ENCODE data around the gene DDX56. TPM values are rescaled to one million over a fixed set of nuclear protein-coding genes. Genes with fewer than 3 reads are reported as not detected.

The DDX56 gene
- polyA plus RNA-seq, 2 donors, result 50.1 to 84.0 TPM

DNA sequence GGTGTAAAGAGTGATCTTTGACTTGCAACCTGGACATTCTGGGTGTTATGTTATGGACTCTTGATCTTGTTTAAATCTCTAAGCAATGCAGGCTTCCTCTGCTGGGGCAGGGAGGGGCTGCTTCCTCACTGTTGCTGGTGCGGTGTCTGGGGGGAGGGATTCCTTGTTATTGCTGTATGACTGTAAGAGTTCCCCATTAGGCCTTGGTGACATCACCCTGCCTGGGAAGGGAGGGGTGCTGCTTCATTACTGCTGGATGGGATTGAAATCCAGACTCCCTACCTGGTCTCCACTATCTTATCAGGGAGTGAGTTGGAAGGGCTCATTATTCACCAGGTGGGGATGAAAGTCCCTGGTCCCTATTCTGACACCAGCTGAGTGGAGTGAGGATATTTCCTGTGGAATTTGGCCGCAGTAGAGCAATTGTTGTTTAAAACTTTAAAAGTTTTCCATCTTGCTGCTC is 41.5 kb upstream of the DDX56 start:
- Histone ChIP-seq H3K27me3 (ENCODE audit: control insufficient read depth in 1 of 2, insufficient read depth in 2 of 2, low read length in 2 of 2) (no peaks in the 10 kb centered on the region), H3K9me3 (ENCODE audit: control insufficient read depth in 2 of 2, insufficient read depth in 1 of 2, low read depth in 1 of 2, low read length in 1 of 2) (no peaks in the 10 kb centered on the region), H3K4me3 (ENCODE audit: low read depth in 1 of 2, low read length in 2 of 2) (no peak overlapping the region), H3K4me1 (ENCODE audit: control insufficient read depth in 2 of 2, insufficient read depth in 2 of 2, low read length in 1 of 2) (peaks cover 0 to 2% of the 10 kb centered on the region in 2 donors), H3K36me3 (ENCODE audit: control insufficient read depth in 2 of 2, insufficient read depth in 2 of 2, low read length in 1 of 2) (no peaks in the 10 kb centered on the region), H3K27ac (ENCODE audit: low read depth in 2 of 2, low read length in 1 of 2) (peak overlapping the region; percentile 15 to 68)
- 58 to 71% methylated on average over 2 of the region's 2 CpGs for WGBS, 2 donors

GRCh38 chr7:44609829-44610228 is 36.1 kb upstream of the DDX56 start:
- Histone ChIP-seq H3K4me1 (ENCODE audit: control insufficient read depth in 2 of 2, insufficient read depth in 2 of 2, low read length in 1 of 2) (no peaks in the 10 kb centered on the region), H3K9me3 (ENCODE audit: control insufficient read depth in 2 of 2, insufficient read depth in 1 of 2, low read depth in 1 of 2, low read length in 1 of 2) (no peaks in the 10 kb centered on the region), H3K27ac (ENCODE audit: low read depth in 2 of 2, low read length in 1 of 2) (no peak overlapping the region), H3K36me3 (ENCODE audit: control insufficient read depth in 2 of 2, insufficient read depth in 2 of 2, low read length in 1 of 2) (no peaks in the 10 kb centered on the region), H3K4me3 (ENCODE audit: low read depth in 1 of 2, low read length in 2 of 2) (no peak overlapping the region), H3K27me3 (ENCODE audit: control insufficient read depth in 1 of 2, insufficient read depth in 2 of 2, low read length in 2 of 2) (no peaks in the 10 kb centered on the region)
- WGBS, 2 donors, result 92 to 93% methylated on average over 3 of the region's 3 CpGs

GRCh38 chr7:44608916-44609648 is 35.4 kb upstream of the DDX56 start:
- H3K27me3 ChIP-seq (ENCODE audit: control insufficient read depth in 1 of 2, insufficient read depth in 2 of 2, low read length in 2 of 2), result no peaks in the 10 kb centered on the region
- 80 to 82% methylated on average over 14 of the region's 14 CpGs for WGBS, 2 donors
- H3K9me3 ChIP-seq (ENCODE audit: control insufficient read depth in 2 of 2, insufficient read depth in 1 of 2, low read depth in 1 of 2, low read length in 1 of 2), result no peaks in the 10 kb centered on the region
- no peaks in the 10 kb centered on the region for H3K4me1 ChIP-seq (ENCODE audit: control insufficient read depth in 2 of 2, insufficient read depth in 2 of 2, low read length in 1 of 2)
- no peak overlapping the region for H3K4me3 ChIP-seq (ENCODE audit: low read depth in 1 of 2, low read length in 2 of 2)
- no peaks in the 10 kb centered on the region for H3K36me3 ChIP-seq (ENCODE audit: control insufficient read depth in 2 of 2, insufficient read depth in 2 of 2, low read length in 1 of 2)
- H3K27ac ChIP-seq (ENCODE audit: low read depth in 2 of 2, low read length in 1 of 2), result no peak overlapping the region

- H3K36me3 ChIP-seq (ENCODE audit: control insufficient read depth in 2 of 2, insufficient read depth in 2 of 2, low read length in 1 of 2), result no peaks in the 10 kb centered on the region
- H3K27me3 ChIP-seq (ENCODE audit: control insufficient read depth in 1 of 2, insufficient read depth in 2 of 2, low read length in 2 of 2), result no peaks in the 10 kb centered on the region
- no peaks in the 10 kb centered on the region for H3K9me3 ChIP-seq (ENCODE audit: control insufficient read depth in 2 of 2, insufficient read depth in 1 of 2, low read depth in 1 of 2, low read length in 1 of 2)
- H3K4me1 ChIP-seq (ENCODE audit: control insufficient read depth in 2 of 2, insufficient read depth in 2 of 2, low read length in 1 of 2), result no peaks in the 10 kb centered on the region
- peak overlapping the region; percentile 70 to 89 for H3K4me3 ChIP-seq (ENCODE audit: low read depth in 1 of 2, low read length in 2 of 2)
- H3K27ac ChIP-seq (ENCODE audit: low read depth in 2 of 2, low read length in 1 of 2), result peak overlapping the region; percentile 91 to 99
- 45 to 47% methylated on average over 35 of the region's 35 CpGs for WGBS, 2 donors
Measured at GRCh38 chr7:44607141-44608068, 33.7 kb upstream of the DDX56 start.

- no peaks in the 10 kb centered on the region for H3K27me3 ChIP-seq (ENCODE audit: control insufficient read depth in 1 of 2, insufficient read depth in 2 of 2, low read length in 2 of 2)
- no peaks in the 10 kb centered on the region for H3K4me1 ChIP-seq (ENCODE audit: control insufficient read depth in 2 of 2, insufficient read depth in 2 of 2, low read length in 1 of 2)
- H3K9me3 ChIP-seq (ENCODE audit: control insufficient read depth in 2 of 2, insufficient read depth in 1 of 2, low read depth in 1 of 2, low read length in 1 of 2), result no peaks in the 10 kb centered on the region
- WGBS, 2 donors, result 0 to 1% methylated on average over 71 to 93 of the region's 93 CpGs
- peak within 1 kb of the TSS; percentile 70 to 89 for H3K4me3 ChIP-seq (ENCODE audit: low read depth in 1 of 2, low read length in 2 of 2)
- H3K27ac ChIP-seq (ENCODE audit: low read depth in 2 of 2, low read length in 1 of 2), result peak within 1 kb of the TSS; percentile 99
- no peaks in the 10 kb centered on the region for H3K36me3 ChIP-seq (ENCODE audit: control insufficient read depth in 2 of 2, insufficient read depth in 2 of 2, low read length in 1 of 2)
Measured at GRCh38 chr7:44606341-44607140, 32.8 kb upstream of the DDX56 start, which contains the start of gene OGDH. Gene OGDH (plus strand): TSS chr7:44606627. CDS start chr7:44624344, 17,717 bp downstream.

DNA sequence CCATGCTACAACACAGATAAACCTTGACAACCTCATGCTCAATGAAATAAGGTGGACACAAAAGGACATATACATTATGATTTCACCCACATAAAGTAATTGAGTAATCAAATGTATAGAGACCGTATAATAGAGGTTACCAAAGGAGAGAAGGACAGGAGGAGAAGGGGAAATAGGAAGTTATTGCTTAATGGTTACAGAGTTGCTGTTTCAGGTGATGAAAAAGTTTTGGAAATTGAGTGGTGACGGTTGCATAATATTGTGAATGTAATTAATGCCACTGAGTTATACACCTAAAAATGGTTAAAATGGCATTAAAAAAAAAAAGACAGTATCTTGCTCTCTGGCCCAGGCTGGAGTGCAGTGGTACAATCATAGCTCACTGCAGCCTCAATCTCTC is 31.2 kb upstream of the DDX56 start:
- H3K27me3 ChIP-seq (ENCODE audit: control insufficient read depth in 1 of 2, insufficient read depth in 2 of 2, low read length in 2 of 2), result no peaks in the 10 kb centered on the region
- H3K27ac ChIP-seq (ENCODE audit: low read depth in 2 of 2, low read length in 1 of 2), result no peak overlapping the region
- no peaks in the 10 kb centered on the region for H3K9me3 ChIP-seq (ENCODE audit: control insufficient read depth in 2 of 2, insufficient read depth in 1 of 2, low read depth in 1 of 2, low read length in 1 of 2)
- no peaks in the 10 kb centered on the region for H3K4me1 ChIP-seq (ENCODE audit: control insufficient read depth in 2 of 2, insufficient read depth in 2 of 2, low read length in 1 of 2)
- H3K4me3 ChIP-seq (ENCODE audit: low read depth in 1 of 2, low read length in 2 of 2), result no peak overlapping the region
- WGBS, 2 donors, result 84% methylated on average over 2 of the region's 2 CpGs
- H3K36me3 ChIP-seq (ENCODE audit: control insufficient read depth in 2 of 2, insufficient read depth in 2 of 2, low read length in 1 of 2), result no peaks in the 10 kb centered on the region

GRCh38 chr7:44603193-44603592 is 29.5 kb upstream of the DDX56 start:
- H3K4me3 ChIP-seq (ENCODE audit: low read depth in 1 of 2, low read length in 2 of 2), result no peak overlapping the region
- H3K27me3 ChIP-seq (ENCODE audit: control insufficient read depth in 1 of 2, insufficient read depth in 2 of 2, low read length in 2 of 2), result no peaks in the 10 kb centered on the region
- 70 to 75% methylated on average over 6 of the region's 6 CpGs for WGBS, 2 donors
- H3K4me1 ChIP-seq (ENCODE audit: control insufficient read depth in 2 of 2, insufficient read depth in 2 of 2, low read length in 1 of 2), result no peaks in the 10 kb centered on the region
- H3K27ac ChIP-seq (ENCODE audit: low read depth in 2 of 2, low read length in 1 of 2), result no peak overlapping the region
- no peaks in the 10 kb centered on the region for H3K36me3 ChIP-seq (ENCODE audit: control insufficient read depth in 2 of 2, insufficient read depth in 2 of 2, low read length in 1 of 2)
- H3K9me3 ChIP-seq (ENCODE audit: control insufficient read depth in 2 of 2, insufficient read depth in 1 of 2, low read depth in 1 of 2, low read length in 1 of 2), result no peaks in the 10 kb centered on the region

DNA sequence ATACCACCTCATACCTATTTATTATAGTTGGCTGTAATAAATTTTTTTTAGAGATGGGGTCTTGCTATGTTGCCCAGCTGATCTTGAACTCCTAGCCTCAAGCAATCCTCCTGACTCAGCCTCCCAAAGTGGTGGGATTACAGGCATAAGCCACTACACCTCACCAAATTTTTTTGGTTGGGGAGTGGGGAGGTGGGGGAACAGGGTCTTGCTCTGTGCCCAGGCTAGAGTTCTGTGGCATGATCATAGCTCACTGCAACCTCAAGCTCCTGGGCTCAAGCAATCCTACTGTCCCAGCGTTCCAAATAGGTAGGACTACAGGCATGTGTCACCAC is 28.8 kb upstream of the DDX56 start:
- no peak overlapping the region for H3K4me3 ChIP-seq (ENCODE audit: low read depth in 1 of 2, low read length in 2 of 2)
- WGBS, 2 donors, result 61 to 70% methylated on average over 1 of the region's 1 CpG

DNA sequence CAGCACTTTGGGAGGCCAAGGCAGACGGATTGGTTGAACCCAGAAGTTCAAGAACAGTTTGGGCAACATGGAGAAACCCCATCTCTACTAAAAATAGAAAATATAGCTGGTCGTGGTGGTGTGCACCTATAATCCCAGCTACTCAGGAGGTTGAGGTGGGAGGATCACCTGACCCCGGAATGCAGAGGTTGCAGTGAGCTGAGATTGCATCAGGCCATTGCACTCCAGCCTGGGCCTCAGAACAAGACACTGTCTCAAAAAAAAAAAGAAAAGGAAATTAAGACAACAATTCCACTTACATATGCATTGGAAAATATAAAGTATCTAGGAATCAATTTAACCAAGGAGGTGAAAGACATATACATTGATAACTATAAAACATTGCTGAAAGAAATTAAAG is 25.5 kb upstream of the DDX56 start:
- Histone ChIP-seq H3K9me3 (ENCODE audit: control insufficient read depth in 2 of 2, insufficient read depth in 1 of 2, low read depth in 1 of 2, low read length in 1 of 2) (no peaks in the 10 kb centered on the region), H3K27ac (ENCODE audit: low read depth in 2 of 2, low read length in 1 of 2) (no peak overlapping the region), H3K27me3 (ENCODE audit: control insufficient read depth in 1 of 2, insufficient read depth in 2 of 2, low read length in 2 of 2) (no peaks in the 10 kb centered on the region), H3K4me3 (ENCODE audit: low read depth in 1 of 2, low read length in 2 of 2) (no peak overlapping the region), H3K4me1 (ENCODE audit: control insufficient read depth in 2 of 2, insufficient read depth in 2 of 2, low read length in 1 of 2) (no peaks in the 10 kb centered on the region), H3K36me3 (ENCODE audit: control insufficient read depth in 2 of 2, insufficient read depth in 2 of 2, low read length in 1 of 2) (no peaks in the 10 kb centered on the region)
- 70 to 73% methylated on average over 3 of the region's 3 CpGs for WGBS, 2 donors

More for the DNA sequence above, 28.8 kb upstream of the DDX56 start:
- no peaks in the 10 kb centered on the region for H3K9me3 ChIP-seq (ENCODE audit: control insufficient read depth in 2 of 2, insufficient read depth in 1 of 2, low read depth in 1 of 2, low read length in 1 of 2)
- no peak overlapping the region for H3K27ac ChIP-seq (ENCODE audit: low read depth in 2 of 2, low read length in 1 of 2)
- no peaks in the 10 kb centered on the region for H3K36me3 ChIP-seq (ENCODE audit: control insufficient read depth in 2 of 2, insufficient read depth in 2 of 2, low read length in 1 of 2)
- H3K4me1 ChIP-seq (ENCODE audit: control insufficient read depth in 2 of 2, insufficient read depth in 2 of 2, low read length in 1 of 2), result no peaks in the 10 kb centered on the region
- no peaks in the 10 kb centered on the region for H3K27me3 ChIP-seq (ENCODE audit: control insufficient read depth in 1 of 2, insufficient read depth in 2 of 2, low read length in 2 of 2)
